ENCODE data around the gene NHS.

DNA sequence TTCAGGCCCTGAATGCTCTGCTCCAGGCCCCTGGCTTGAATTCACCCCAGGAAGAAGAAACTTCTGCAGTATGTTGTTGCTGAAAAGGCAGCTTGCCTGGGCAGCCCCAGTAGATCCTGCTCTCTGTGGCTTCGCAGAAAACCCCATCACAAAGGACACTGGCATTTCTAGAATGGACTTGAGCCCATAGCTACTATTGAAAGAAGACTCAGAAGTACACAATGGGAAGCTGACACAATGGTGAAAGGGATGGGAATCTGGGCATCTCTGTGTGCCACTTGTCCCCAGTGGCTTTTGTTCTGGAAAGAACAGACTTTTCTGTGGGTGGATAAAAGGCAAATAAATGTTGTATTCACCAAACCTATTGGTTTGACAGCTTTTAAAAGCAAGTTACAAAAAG is 294.9 kb downstream of the NHS start:
- TF ChIP-seq CTCF (IDR thresholded peaks at IDR 0.05; ENCODE audit: insufficient read depth, low read depth, low read length) = no peak
- TF ChIP-seq EZH2 (IDR thresholded peaks at IDR 0.05; ENCODE audit: insufficient read depth, low read length) = no peak
